ENCODE results near the gene AASDH. TPM values are rescaled to one million over a fixed set of nuclear protein-coding genes. Genes with fewer than 3 reads are reported as not detected.

Gene AASDH
- total RNA-seq, 1 experiment from 2014 or later, result 5.4 TPM

- H3K27me3 ChIP-seq (ENCODE audit: control insufficient read depth, insufficient read depth, low read length), result no peaks in the 10 kb centered on the region
- H3K36me3 ChIP-seq (ENCODE audit: control insufficient read depth, insufficient read depth, low read length), result no peaks in the 10 kb centered on the region
- no peak for ATAC-seq
- ChIA-PET CTCF (no interaction called here), POLR2A (no interaction called here)
- no peak for DNase-seq (ENCODE audit: low read depth, low spot score)
- H3K27ac ChIP-seq (ENCODE audit: low read length), result no peak overlapping the region
- H3K9me3 ChIP-seq (ENCODE audit: control insufficient read depth, insufficient read depth, low read depth, low read length), result no peaks in the 10 kb centered on the region
- no peaks in the 10 kb centered on the region for H3K4me1 ChIP-seq (ENCODE audit: control insufficient read depth, insufficient read depth, low read length)
- TF ChIP-seq CTCF (IDR thresholded peaks at IDR 0.05) (no peak), SIN3A (IDR thresholded peaks at IDR 0.05; ENCODE audit: borderline replicate concordance, insufficient read depth, low read depth, low read length) (no peak), POLR2AphosphoS5 (IDR thresholded peaks at IDR 0.05; ENCODE audit: low read depth, low read length) (no peak), TCF7L2 (IDR thresholded peaks at IDR 0.05; ENCODE audit: low read depth, low read length) (no peak)
- TF ChIP-seq, protein P1, sequence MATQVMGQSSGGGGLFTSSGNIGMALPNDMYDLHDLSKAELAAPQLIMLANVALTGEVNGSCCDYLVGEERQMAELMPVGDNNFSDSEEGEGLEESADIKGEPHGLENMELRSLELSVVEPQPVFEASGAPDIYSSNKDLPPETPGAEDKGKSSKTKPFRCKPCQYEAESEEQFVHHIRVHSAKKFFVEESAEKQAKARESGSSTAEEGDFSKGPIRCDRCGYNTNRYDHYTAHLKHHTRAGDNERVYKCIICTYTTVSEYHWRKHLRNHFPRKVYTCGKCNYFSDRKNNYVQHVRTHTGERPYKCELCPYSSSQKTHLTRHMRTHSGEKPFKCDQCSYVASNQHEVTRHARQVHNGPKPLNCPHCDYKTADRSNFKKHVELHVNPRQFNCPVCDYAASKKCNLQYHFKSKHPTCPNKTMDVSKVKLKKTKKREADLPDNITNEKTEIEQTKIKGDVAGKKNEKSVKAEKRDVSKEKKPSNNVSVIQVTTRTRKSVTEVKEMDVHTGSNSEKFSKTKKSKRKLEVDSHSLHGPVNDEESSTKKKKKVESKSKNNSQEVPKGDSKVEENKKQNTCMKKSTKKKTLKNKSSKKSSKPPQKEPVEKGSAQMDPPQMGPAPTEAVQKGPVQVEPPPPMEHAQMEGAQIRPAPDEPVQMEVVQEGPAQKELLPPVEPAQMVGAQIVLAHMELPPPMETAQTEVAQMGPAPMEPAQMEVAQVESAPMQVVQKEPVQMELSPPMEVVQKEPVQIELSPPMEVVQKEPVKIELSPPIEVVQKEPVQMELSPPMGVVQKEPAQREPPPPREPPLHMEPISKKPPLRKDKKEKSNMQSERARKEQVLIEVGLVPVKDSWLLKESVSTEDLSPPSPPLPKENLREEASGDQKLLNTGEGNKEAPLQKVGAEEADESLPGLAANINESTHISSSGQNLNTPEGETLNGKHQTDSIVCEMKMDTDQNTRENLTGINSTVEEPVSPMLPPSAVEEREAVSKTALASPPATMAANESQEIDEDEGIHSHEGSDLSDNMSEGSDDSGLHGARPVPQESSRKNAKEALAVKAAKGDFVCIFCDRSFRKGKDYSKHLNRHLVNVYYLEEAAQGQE (IDR thresholded peaks at IDR 0.05; ENCODE audit: insufficient read depth in 1 of 2, low read depth in 2 of 2, low read length in 1 of 2), result no peak
- H3K4me3 ChIP-seq (ENCODE audit: low read depth in 2 of 2, low read length in 2 of 2), result no peak overlapping the region
- in situ Hi-C loops (cut with HindIII; ENCODE audit: low pct_unique_long_range_greater_than_20kb, low sequenced_read_pairs), result no loop called here
- intact Hi-C loops (cut with micrococcal nuclease; ENCODE audit: unreplicated experiment), result no loop called here
- no TSS peak for BruUV-seq (replicated peaks)
Observed at GRCh38 chr4:56342746-56343145, 44.5 kb downstream of the AASDH start.

DNA sequence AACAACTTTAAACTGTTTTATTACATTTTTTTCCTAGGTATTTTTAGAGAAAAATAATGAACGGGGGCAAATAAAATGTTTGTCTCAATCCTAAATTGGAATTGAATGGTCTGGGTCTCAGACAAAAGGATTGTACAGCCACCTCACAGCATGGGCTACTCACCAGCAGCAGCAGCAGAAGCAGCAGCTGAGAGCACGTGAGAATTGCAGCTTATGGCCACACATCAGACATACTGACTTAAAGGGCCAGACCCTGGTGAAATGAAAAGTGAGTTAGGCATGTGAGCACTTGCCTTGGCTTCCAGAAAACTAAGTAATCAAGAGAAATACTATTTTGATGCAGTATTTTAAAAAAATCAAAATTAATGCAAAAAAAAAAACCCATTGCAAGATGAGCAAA is 56.6 kb downstream of the AASDH start:
- Histone ChIP-seq H3K4me3 (ENCODE audit: low read depth in 2 of 2, low read length in 2 of 2) (no peak overlapping the region), H3K9me3 (ENCODE audit: control insufficient read depth, insufficient read depth, low read depth, low read length) (no peaks in the 10 kb centered on the region), H3K4me1 (ENCODE audit: control insufficient read depth, insufficient read depth, low read length) (no peaks in the 10 kb centered on the region), H3K36me3 (ENCODE audit: control insufficient read depth, insufficient read depth, low read length) (no peaks in the 10 kb centered on the region), H3K27me3 (ENCODE audit: control insufficient read depth, insufficient read depth, low read length) (no peaks in the 10 kb centered on the region), H3K27ac (ENCODE audit: low read length) (no peak overlapping the region)
- in situ Hi-C loops (cut with HindIII; ENCODE audit: low pct_unique_long_range_greater_than_20kb, low sequenced_read_pairs) (no loop called here), intact Hi-C loops (cut with micrococcal nuclease; ENCODE audit: unreplicated experiment) (no loop called here)
- ChIA-PET CTCF (no interaction called here), POLR2A (no interaction called here)
- BruUV-seq (replicated peaks), result no TSS peak
- ATAC-seq, result no peak
- TF ChIP-seq CTCF (IDR thresholded peaks at IDR 0.05) (no peak), POLR2AphosphoS5 (IDR thresholded peaks at IDR 0.05; ENCODE audit: low read depth, low read length) (no peak), TCF7L2 (IDR thresholded peaks at IDR 0.05; ENCODE audit: low read depth, low read length) (no peak), SIN3A (IDR thresholded peaks at IDR 0.05; ENCODE audit: borderline replicate concordance, insufficient read depth, low read depth, low read length) (no peak)
- TF ChIP-seq, protein P1 (IDR thresholded peaks at IDR 0.05; ENCODE audit: insufficient read depth in 1 of 2, low read depth in 2 of 2, low read length in 1 of 2), result no peak
- no peak for DNase-seq (ENCODE audit: low read depth, low spot score)

All from Panc1 (cell line).